ENCODE results near the gene PDE2A. TPM values are rescaled to one million over a fixed set of nuclear protein-coding genes. Genes with fewer than 3 reads are reported as not detected.

The PDE2A gene
- total RNA-seq, 1 donor from 2014 or later: 1.4 TPM

DNA sequence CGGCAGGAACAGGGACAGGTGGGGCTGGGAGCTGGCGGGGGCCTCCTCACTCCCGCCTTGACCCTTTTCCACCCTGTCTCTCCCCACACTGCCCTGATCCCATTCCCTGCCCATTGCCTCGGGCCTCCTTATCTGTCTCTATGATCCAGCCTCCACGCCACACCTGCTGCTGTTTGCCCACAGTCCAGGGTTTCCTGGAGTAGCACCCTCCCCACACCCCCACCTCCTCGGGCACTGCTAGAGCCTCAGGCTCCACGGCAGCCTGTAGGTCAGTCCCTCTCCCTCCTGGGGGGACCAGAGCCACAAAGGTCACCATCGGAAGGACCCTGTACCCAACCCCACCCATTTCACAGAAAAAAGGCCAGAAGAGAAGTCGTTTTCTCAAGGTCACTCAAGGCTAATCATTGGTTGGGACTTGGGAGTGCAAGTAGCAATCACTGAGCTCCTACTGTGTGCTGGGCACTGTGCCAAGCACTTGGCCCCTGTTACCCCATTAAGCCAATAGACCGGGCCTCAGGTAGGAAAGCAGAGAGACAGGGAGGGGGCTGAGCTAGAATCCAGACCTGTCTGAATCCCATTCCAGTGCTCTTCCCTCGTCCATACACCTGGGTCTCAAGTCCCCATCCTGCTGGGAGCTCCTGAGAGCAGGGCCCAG is 71.8 kb downstream of the PDE2A start:
- Mint-ChIP-seq H3K4me3 (no peak overlapping the region), H3K27ac (no peak overlapping the region), H3K27me3 (peaks cover 33% of the 10 kb centered on the region), H3K9me3 (no peaks in the 10 kb centered on the region), H3K4me1 (no peaks in the 10 kb centered on the region), H3K36me3 (ENCODE audit: low read depth) (no peaks in the 10 kb centered on the region)
- ATAC-seq (ENCODE audit: low read depth): no peak
- no peak for DNase-seq
- CTCF ChIA-PET: no interaction called here
- POLR2A ChIA-PET: no interaction called here
- TF ChIP-seq, protein P1, sequence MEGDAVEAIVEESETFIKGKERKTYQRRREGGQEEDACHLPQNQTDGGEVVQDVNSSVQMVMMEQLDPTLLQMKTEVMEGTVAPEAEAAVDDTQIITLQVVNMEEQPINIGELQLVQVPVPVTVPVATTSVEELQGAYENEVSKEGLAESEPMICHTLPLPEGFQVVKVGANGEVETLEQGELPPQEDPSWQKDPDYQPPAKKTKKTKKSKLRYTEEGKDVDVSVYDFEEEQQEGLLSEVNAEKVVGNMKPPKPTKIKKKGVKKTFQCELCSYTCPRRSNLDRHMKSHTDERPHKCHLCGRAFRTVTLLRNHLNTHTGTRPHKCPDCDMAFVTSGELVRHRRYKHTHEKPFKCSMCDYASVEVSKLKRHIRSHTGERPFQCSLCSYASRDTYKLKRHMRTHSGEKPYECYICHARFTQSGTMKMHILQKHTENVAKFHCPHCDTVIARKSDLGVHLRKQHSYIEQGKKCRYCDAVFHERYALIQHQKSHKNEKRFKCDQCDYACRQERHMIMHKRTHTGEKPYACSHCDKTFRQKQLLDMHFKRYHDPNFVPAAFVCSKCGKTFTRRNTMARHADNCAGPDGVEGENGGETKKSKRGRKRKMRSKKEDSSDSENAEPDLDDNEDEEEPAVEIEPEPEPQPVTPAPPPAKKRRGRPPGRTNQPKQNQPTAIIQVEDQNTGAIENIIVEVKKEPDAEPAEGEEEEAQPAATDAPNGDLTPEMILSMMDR (IDR thresholded peaks at IDR 0.05): no peak
- intact Hi-C loops (cut with micrococcal nuclease): no loop called here

DNA sequence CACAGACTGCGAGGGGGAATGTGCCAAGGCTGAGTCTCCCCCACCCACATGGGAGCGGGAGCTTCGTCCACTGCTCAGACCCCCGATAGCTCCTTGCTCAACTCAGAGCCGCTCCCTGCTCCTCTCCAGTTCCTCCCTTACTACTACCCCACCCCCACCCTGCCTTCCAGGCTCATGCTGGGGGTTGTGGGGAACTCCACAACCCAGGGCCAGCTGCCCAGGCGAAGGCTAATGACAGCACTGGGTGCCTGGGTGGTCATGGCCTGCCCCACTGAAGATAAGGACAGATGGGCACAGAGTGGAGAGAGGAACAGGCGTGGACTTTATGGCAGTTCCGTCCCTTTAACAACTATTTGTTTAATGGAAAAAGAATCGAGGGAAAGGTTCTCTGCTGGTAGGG is 73.7 kb downstream of the PDE2A start:
- Mint-ChIP-seq H3K36me3 (ENCODE audit: low read depth) (no peaks in the 10 kb centered on the region), H3K27ac (no peak overlapping the region), H3K4me1 (no peaks in the 10 kb centered on the region), H3K4me3 (no peak overlapping the region), H3K9me3 (no peaks in the 10 kb centered on the region), H3K27me3 (peaks cover 27% of the 10 kb centered on the region)
- intact Hi-C loops (cut with micrococcal nuclease): no loop called here
- ATAC-seq (ENCODE audit: low read depth) (no peak), DNase-seq (no peak)
- ChIA-PET CTCF (no interaction called here), POLR2A (no interaction called here)
- TF ChIP-seq, protein P1 (IDR thresholded peaks at IDR 0.05): no peak

DNA sequence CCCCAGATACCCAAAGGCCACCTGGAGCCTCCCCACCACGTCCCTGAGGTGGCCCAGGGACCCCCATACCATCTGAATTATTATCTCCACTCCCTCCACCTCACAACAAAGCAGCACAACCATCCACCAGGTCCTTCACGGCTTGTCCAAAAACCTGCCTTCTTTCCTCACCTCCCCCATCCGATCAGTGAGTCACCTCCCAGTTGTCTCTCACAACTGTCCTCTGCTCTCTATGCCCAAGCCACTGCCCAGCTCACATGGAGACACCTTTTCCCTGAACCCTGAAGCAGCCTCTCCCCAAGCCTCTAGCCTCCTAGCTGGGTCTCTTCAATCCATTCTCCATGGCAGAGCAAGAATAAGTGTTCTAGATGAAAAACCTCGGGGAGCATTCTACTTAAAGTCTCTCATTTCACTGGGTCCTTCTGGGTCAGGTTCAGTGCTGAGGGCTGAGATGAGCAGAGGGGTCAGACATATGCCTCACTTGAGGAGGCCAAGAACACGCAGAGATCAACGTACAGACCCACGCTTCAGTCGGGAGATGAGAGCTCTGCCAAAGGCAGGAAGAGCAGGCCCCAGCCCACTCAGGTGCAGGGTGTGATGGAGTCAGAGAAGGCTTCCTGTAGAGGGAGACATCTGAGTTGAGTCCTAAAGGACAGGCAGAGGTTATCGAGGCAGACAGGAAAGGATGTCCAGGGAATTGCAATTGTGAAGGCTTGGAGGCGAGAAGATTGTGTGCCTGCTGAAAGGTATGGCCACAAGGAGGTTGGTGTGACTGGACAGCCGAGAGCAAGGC is 74.7 kb downstream of the PDE2A start:
- CTCF ChIA-PET: interaction anchor here (1.3 kb wide), 1 partner anchor 15 kb away, joined by 6 read pairs; no protein-coding TSS in a partner anchor
- peak overlapping the region; percentile 3 for H3K27ac Mint-ChIP-seq
- DNase-seq: no peak

DNA sequence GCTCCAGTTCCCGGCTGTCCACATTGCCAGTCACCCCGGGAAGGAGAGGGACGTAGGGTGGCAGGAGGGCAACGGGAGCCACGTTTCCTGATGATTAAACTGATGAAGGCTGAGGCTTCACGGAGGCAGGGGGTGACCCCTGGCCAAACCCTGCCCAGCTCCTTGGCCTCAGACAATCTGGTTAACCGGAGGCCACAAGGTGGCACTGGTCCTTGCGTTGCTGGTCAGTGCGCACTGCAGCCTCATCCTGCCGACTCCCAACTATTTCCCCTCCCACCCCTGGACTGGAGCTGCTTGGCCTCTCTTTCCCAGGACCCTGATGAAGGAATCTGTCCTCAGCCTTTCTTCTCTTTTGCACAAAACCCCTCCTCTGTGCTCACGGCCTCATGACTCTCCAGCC is 75.3 kb downstream of the PDE2A start:
- ATAC-seq (ENCODE audit: low read depth) (no peak), DNase-seq (no peak)
- TF ChIP-seq, protein P1 (IDR thresholded peaks at IDR 0.05): no peak
- H3K4me1 Mint-ChIP-seq: no peaks in the 10 kb centered on the region
- no peaks in the 10 kb centered on the region for H3K9me3 Mint-ChIP-seq
- ChIA-PET CTCF (interaction anchor here (1.3 kb wide), 1 partner anchor 14 kb away, joined by 6 read pairs; no protein-coding TSS in a partner anchor), POLR2A (interaction anchor here (0.5 kb wide), 1 partner anchor 848 kb away, joined by 7 read pairs; no protein-coding TSS in a partner anchor)
- H3K27me3 Mint-ChIP-seq: peaks cover 24% of the 10 kb centered on the region
- no peaks in the 10 kb centered on the region for H3K36me3 Mint-ChIP-seq (ENCODE audit: low read depth)
- intact Hi-C loops (cut with micrococcal nuclease): no loop called here
- no peak overlapping the region for H3K27ac Mint-ChIP-seq
- no peak overlapping the region for H3K4me3 Mint-ChIP-seq

More for the DNA sequence above, 74.7 kb downstream of the PDE2A start:
- H3K9me3 Mint-ChIP-seq: no peaks in the 10 kb centered on the region
- ATAC-seq (ENCODE audit: low read depth): no peak
- intact Hi-C loops (cut with micrococcal nuclease): no loop called here
- H3K4me3 Mint-ChIP-seq: no peak overlapping the region
- POLR2A ChIA-PET: no interaction called here
- no peaks in the 10 kb centered on the region for H3K36me3 Mint-ChIP-seq (ENCODE audit: low read depth)
- TF ChIP-seq, protein P1 (IDR thresholded peaks at IDR 0.05): no peak
- peaks cover 29% of the 10 kb centered on the region for H3K27me3 Mint-ChIP-seq
- H3K4me1 Mint-ChIP-seq: no peaks in the 10 kb centered on the region

DNA sequence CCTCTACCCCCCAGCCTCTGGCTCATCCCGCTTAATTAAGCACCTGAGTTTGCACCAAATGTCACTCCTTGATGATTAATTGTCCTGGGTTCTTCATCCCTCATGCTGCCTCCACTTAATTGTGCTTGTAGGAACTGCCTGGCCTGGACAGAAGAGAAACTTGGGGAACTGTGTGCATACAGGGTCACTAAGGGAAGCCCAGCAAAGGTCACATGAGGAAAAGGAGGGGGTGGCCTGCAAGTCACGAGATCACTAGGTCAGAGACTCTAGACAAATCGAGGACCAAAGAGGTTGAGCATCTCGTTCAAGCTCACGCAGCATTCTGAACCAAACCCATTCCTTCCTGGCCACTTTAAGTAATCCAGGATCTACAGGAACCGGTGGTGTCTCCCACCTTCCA is 75.8 kb downstream of the PDE2A start:
- no peak for ATAC-seq (ENCODE audit: low read depth)
- Mint-ChIP-seq H3K27ac (no peak overlapping the region), H3K4me1 (no peaks in the 10 kb centered on the region), H3K27me3 (peaks cover 24% of the 10 kb centered on the region), H3K36me3 (ENCODE audit: low read depth) (no peaks in the 10 kb centered on the region), H3K9me3 (no peaks in the 10 kb centered on the region), H3K4me3 (no peak overlapping the region)
- ChIA-PET CTCF (interaction anchor here (1.3 kb wide), 1 partner anchor 14 kb away, joined by 6 read pairs; no protein-coding TSS in a partner anchor), POLR2A (interaction anchor here (0.5 kb wide), 1 partner anchor 849 kb away, joined by 7 read pairs; no protein-coding TSS in a partner anchor)
- DNase-seq: no peak
- TF ChIP-seq, protein P1 (IDR thresholded peaks at IDR 0.05): no peak
- intact Hi-C loops (cut with micrococcal nuclease): no loop called here
